Esophagus muscularis mucosa (tissue), 4 donors: ENCODE data around the gene NTN1. TPM values are rescaled to one million over a fixed set of nuclear protein-coding genes. Genes with fewer than 3 reads are reported as not detected.
A peak's percentile ranks its signal among the peaks of the same experiment; 100 is the strongest.

Experiments used
- DNase-seq: peaks from one replicate; pipeline ENCODE4 v3.0.0-alpha.2; 2017; ENCODE audit errors: extremely low spot score
- H3K27ac ChIP-seq, 4 donors: fragments of 200-600 bp; sonication (generic); replicated peaks in 1 of 4; 1 replicate in 3 of 4; 2 replicates in 1 of 4; pipeline ENCODE4 v1.5.1; 2016 to 2019; ENCODE audit warnings: mild to moderate bottlenecking in 1 of 4
- H3K27me3 ChIP-seq, 4 donors: fragments of 200-600 bp; sonication (generic); one replicate each; pipeline versions ENCODE4 v1.5.1 to v1.6.0; 2016 to 2019
- H3K36me3 ChIP-seq, 4 donors: fragments of 200-600 bp; sonication (generic); one replicate each; pipeline ENCODE4 v1.5.1; 2016 to 2019
- H3K4me1 ChIP-seq, 4 donors: fragments of 200-600 bp; sonication (generic); one replicate each; pipeline ENCODE4 v1.5.1; 2016 to 2019
- H3K4me3 ChIP-seq, 4 donors: fragments of 200-600 bp; sonication (generic); 1 replicate in 2 of 4; 2 replicates in 2 of 4; pipeline ENCODE4 v1.5.1; 2016 to 2019; ENCODE audit warnings: mild to moderate bottlenecking in 4 of 4, moderate library complexity in 1 of 4
- H3K9me3 ChIP-seq, 4 donors: fragments of 200-600 bp; sonication (generic); 1 replicate in 3 of 4; 2 replicates in 1 of 4; pipeline ENCODE4 v1.5.1; 2016 to 2019
- EP300 ChIP-seq: sonication (generic); formaldehyde crosslinking; IDR thresholded peaks from one replicate; pipeline ENCODE4 v1.6.1; 2017; ENCODE audit warnings: antibody characterized with exemption
- POLR2A ChIP-seq: fragments of 450-650 bp; IDR thresholded peaks from one replicate; pipeline ENCODE4 v1.6.1; 2017; ENCODE audit warnings: antibody characterized with exemption, moderate library complexity, mild to moderate bottlenecking, low read depth
- POLR2AphosphoS5 ChIP-seq, 2 donors: sonication (generic); formaldehyde crosslinking; IDR thresholded peaks; one replicate each; pipeline ENCODE4 v1.6.1; 2017; ENCODE audit warnings: antibody characterized with exemption in 2 of 2
- WGBS: methylation state at CpG from one replicate; pipeline ENCODE4 v1.1.5; 2018; 5-methylcytosine and 5-hydroxymethylcytosine counted together
- intact Hi-C: fragments of 100-400 bp; cut with DNase I; formaldehyde crosslinking; loops from one replicate; pipeline ENCODE4 v1.15.1; 2023
- total RNA-seq, 4 donors: library from RNA; depleted of rRNA; stranded (reverse); fragments of >200 nt; gene quantifications; one replicate each; pipeline versions ENCODE4 v1.1.0 to v1.2.1, GENCODE V29; 2016
- TF ChIP-seq, protein P1 (sequence below), 3 experiments: fragments of 200-600 bp in 2 of 3; fragments of 450-650 bp in 1 of 3; sonication (generic) in 2 of 3; IDR thresholded peaks; one replicate each; pipeline ENCODE4 v1.5.1; 2017 to 2019; ENCODE audit warnings: antibody characterized with exemption in 3 of 3, mild to moderate bottlenecking in 2 of 3, moderate library complexity in 1 of 3

NTN1 gene
- total RNA-seq, 4 donors from 2014 or later = 69.3 to 179 (median 117) TPM

DNA sequence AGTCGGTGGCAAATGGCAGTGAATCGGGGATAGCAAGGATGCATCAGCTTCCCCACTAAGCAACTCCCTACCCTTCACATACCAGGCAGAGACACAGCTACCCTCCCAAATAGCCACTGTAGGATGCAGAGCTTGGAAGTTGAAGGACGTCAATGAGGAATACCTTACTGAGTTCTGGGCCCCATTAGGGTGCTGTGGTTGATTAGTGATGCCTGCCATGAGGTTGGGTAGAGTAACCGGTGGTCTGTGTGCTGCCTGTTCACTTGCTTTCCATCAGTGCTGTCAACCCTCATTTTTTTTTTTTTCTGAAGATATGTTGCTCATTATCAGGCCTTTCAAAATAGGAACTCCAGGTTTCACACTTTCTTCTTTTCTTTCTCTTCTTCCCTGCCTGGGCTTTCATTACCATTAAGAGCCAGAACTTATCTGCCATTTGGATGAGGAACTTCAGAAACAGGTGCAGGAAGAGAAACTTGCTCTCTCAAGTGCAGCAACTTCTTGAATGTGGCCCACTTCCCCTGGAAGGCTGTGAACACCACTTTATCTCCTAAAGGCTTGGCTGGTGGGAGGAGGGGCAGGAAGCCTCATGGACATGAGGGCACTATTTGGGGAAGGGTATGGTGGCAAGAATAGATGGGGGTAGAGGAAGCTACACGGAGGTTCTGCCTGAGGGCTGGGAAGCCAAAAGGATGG lies 183.5 kb downstream of the NTN1 start:
- Histone ChIP-seq H3K36me3 (peaks cover 0 to 12% (median 4%) of the 10 kb centered on the region in 4 donors), H3K27ac (no peak overlapping the region), H3K9me3 (no peaks in the 10 kb centered on the region), H3K27me3 (no peaks in the 10 kb centered on the region), H3K4me3 (no peak overlapping the region), H3K4me1 (peaks cover 0 to 28% (median 28%) of the 10 kb centered on the region in 4 donors)
- intact Hi-C loops = no loop called here
- TF ChIP-seq POLR2AphosphoS5 (IDR thresholded peaks at IDR 0.05) (no peak), POLR2A (no peak), EP300 (no peak)
- TF ChIP-seq, protein P1, sequence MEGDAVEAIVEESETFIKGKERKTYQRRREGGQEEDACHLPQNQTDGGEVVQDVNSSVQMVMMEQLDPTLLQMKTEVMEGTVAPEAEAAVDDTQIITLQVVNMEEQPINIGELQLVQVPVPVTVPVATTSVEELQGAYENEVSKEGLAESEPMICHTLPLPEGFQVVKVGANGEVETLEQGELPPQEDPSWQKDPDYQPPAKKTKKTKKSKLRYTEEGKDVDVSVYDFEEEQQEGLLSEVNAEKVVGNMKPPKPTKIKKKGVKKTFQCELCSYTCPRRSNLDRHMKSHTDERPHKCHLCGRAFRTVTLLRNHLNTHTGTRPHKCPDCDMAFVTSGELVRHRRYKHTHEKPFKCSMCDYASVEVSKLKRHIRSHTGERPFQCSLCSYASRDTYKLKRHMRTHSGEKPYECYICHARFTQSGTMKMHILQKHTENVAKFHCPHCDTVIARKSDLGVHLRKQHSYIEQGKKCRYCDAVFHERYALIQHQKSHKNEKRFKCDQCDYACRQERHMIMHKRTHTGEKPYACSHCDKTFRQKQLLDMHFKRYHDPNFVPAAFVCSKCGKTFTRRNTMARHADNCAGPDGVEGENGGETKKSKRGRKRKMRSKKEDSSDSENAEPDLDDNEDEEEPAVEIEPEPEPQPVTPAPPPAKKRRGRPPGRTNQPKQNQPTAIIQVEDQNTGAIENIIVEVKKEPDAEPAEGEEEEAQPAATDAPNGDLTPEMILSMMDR (IDR thresholded peaks at IDR 0.05) = no peak
- WGBS = 81% methylated on average over 5 of the region's 5 CpGs
- DNase-seq = no peak

DNA sequence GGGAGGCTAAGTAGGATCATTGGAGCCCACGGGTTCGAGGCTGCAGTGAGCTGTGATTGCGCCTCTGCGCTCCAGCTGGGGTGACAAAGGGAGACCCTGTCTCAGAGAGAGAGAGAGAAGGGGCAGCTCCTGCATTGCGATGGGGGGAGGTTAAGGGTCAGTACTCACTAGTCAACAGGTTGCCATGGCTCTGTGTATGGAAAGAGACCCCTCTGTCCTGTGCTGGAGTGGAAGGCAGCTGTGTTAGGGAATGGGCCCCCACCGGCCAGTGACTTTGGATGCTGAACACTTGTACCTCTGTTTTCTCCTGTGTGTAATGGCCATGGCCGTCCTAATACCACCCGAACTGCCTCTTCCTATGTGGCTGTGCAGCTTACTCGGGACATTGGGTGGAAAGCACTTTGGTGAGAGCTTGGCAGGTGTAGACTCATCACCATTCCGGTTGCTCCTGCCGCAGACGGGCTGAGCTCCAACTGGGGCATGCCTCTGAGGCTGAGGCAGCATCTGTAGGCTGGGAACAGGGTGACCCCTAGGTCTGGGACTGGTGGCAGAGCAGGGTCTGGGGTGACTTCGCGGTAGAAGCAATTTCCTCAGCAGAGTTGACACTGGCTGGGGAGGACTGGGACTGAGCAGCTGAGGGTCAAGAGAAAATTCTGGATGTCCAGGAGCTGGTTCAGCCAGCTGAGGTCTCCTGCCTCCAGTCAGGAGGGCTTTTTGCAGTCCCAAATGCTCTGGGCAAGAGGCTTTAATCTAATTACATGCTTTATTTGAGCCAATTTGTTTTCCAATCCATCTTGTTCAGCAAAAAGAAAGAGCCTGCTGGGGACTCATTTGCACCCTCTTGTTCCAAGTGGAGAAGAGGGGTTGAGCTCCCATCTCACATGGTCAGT lies 184.5 kb downstream of the NTN1 start:
- peak overlapping the region; percentile 44 to 68 (median 48) for H3K27ac ChIP-seq
- intact Hi-C loops = no loop called here
- WGBS = 76% methylated on average over 13 of the region's 14 CpGs
- peaks cover 0 to 28% (median 28%) of the 10 kb centered on the region in 4 donors for H3K4me1 ChIP-seq
- H3K4me3 ChIP-seq = no peak overlapping the region
- H3K27me3 ChIP-seq = no peaks in the 10 kb centered on the region
- DNase-seq = no peak
- no peaks in the 10 kb centered on the region for H3K9me3 ChIP-seq
- no peak for TF ChIP-seq POLR2A
- TF ChIP-seq, protein P1 (IDR thresholded peaks at IDR 0.05) = no peak
- TF ChIP-seq POLR2AphosphoS5 (IDR thresholded peaks at IDR 0.05) = no peak
- TF ChIP-seq EP300 = no peak
- peaks cover 0 to 12% (median 5%) of the 10 kb centered on the region in 4 donors for H3K36me3 ChIP-seq

DNA sequence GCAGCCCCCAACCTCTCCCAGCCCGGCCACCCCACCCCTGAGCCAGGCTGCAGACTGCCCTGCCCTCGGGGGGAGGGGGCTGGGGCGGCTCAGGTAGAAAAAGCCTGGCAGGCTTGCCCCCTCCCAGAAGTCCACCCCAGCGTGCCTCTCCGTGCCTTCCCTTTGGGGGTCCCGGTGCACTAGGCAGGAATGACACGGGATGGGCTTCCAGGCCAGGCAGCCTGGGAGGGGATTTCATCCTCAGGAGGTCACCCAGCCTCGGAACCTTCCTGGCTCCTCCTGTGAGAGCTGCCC lies 185.0 kb downstream of the NTN1 start:
- no peak for DNase-seq
- peak overlapping the region; percentile 44 to 68 (median 48) for H3K27ac ChIP-seq
- 62% methylated on average over 5 of the region's 8 CpGs for WGBS
- H3K4me3 ChIP-seq = peak overlapping the region in 1 of 4 donors; percentile 0
- no peaks in the 10 kb centered on the region for H3K9me3 ChIP-seq
- TF ChIP-seq EP300 (no peak), POLR2A (no peak), POLR2AphosphoS5 (IDR thresholded peaks at IDR 0.05) (no peak)
- TF ChIP-seq, protein P1 (IDR thresholded peaks at IDR 0.05) = no peak
- peaks cover 0 to 28% (median 28%) of the 10 kb centered on the region in 4 donors for H3K4me1 ChIP-seq
- peaks cover 0 to 11% (median 5%) of the 10 kb centered on the region in 4 donors for H3K36me3 ChIP-seq
- intact Hi-C loops = no loop called here
- no peaks in the 10 kb centered on the region for H3K27me3 ChIP-seq

DNA sequence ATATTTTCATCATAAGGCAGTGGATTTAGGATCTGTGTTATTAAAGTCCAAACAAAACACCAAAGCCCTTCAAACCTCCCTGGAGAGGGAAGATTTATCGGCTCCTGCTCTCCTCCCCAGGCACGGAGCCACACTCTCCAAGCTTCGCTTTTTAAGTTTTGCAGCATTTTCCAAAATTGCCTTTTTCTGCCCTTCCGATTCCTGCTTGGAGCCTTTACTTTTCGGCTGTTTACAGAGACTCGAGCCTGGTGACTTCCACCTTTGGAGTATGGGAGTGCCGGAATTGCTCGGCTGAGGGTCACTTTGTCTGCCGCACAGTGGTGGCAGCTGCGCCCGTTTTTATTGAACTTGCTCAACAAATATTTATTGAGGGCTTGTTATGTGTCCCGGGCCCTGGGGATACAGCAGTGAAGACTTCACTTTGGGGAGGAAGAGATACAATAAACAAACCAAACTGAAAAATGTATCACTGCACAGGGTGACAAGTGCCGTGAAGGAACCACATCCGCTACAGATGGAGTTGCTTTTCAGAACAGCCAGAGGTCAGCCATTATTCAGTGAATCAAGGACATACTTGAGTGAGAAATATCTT lies 185.5 kb downstream of the NTN1 start:
- Histone ChIP-seq H3K9me3 (no peaks in the 10 kb centered on the region), H3K27me3 (no peaks in the 10 kb centered on the region), H3K4me3 (peak overlapping the region in 2 of 4 donors; percentile 0 to 25), H3K27ac (peak overlapping the region; percentile 44 to 68 (median 48)), H3K4me1 (peaks cover 0 to 28% (median 28%) of the 10 kb centered on the region in 4 donors), H3K36me3 (peaks cover 0 to 9% (median 5%) of the 10 kb centered on the region in 4 donors)
- WGBS = 55% methylated on average over 14 of the region's 14 CpGs
- no peak for DNase-seq
- intact Hi-C loops = no loop called here
- TF ChIP-seq, protein P1 (IDR thresholded peaks at IDR 0.05) = peak in 1 of 3 experiments; percentile 13
- TF ChIP-seq POLR2AphosphoS5 (IDR thresholded peaks at IDR 0.05) = no peak
- no peak for TF ChIP-seq POLR2A
- no peak for TF ChIP-seq EP300
